Measurements from ENCODE around the gene ZMYM4. TPM values are rescaled to one million over a fixed set of nuclear protein-coding genes. Genes with fewer than 3 reads are reported as not detected.

ZMYM4 gene
- polyA plus RNA-seq, 1 donor from 2014 or later = 28.0 TPM

GRCh38 chr1:35382107-35382506, 113.6 kb downstream of the ZMYM4 start:
- Mint-ChIP-seq H3K27me3 (no peaks in the 10 kb centered on the region), H3K9me3 (no peaks in the 10 kb centered on the region), H3K4me1 (no peaks in the 10 kb centered on the region), H3K27ac (no peak overlapping the region), H3K36me3 (peaks cover 2% of the 10 kb centered on the region), H3K4me3 (no peak overlapping the region)

GRCh38 chr1:35386290-35386689, 117.8 kb downstream of the ZMYM4 start:
- Mint-ChIP-seq H3K27ac (no peak overlapping the region), H3K4me1 (no peaks in the 10 kb centered on the region), H3K9me3 (no peaks in the 10 kb centered on the region), H3K4me3 (no peak overlapping the region), H3K36me3 (peaks cover 4% of the 10 kb centered on the region), H3K27me3 (no peaks in the 10 kb centered on the region)

GRCh38 chr1:35386959-35387358, 118.5 kb downstream of the ZMYM4 start:
- H3K27me3 Mint-ChIP-seq = no peaks in the 10 kb centered on the region
- no peaks in the 10 kb centered on the region for H3K9me3 Mint-ChIP-seq
- H3K27ac Mint-ChIP-seq = no peak overlapping the region
- H3K4me3 Mint-ChIP-seq = no peak overlapping the region
- peaks cover 4% of the 10 kb centered on the region for H3K36me3 Mint-ChIP-seq
- H3K4me1 Mint-ChIP-seq = no peaks in the 10 kb centered on the region

- Mint-ChIP-seq H3K27me3 (no peaks in the 10 kb centered on the region), H3K36me3 (peaks cover 6% of the 10 kb centered on the region), H3K27ac (no peak overlapping the region)
Observed at GRCh38 chr1:35390600-35391494, 122.3 kb downstream of the ZMYM4 start.

GRCh38 chr1:35394386-35394785, 125.9 kb downstream of the ZMYM4 start:
- peaks cover 15% of the 10 kb centered on the region for H3K36me3 Mint-ChIP-seq
- no peaks in the 10 kb centered on the region for H3K27me3 Mint-ChIP-seq
- H3K27ac Mint-ChIP-seq = no peak overlapping the region
- no peaks in the 10 kb centered on the region for H3K9me3 Mint-ChIP-seq
- H3K4me3 Mint-ChIP-seq = no peak overlapping the region
- no peaks in the 10 kb centered on the region for H3K4me1 Mint-ChIP-seq

More at GRCh38 chr1:35390600-35391494, 122.3 kb downstream of the ZMYM4 start:
- H3K4me1 Mint-ChIP-seq = no peaks in the 10 kb centered on the region
- H3K9me3 Mint-ChIP-seq = no peaks in the 10 kb centered on the region
- H3K4me3 Mint-ChIP-seq = no peak overlapping the region

GRCh38 chr1:35398739-35399138, 130.2 kb downstream of the ZMYM4 start:
- no peak overlapping the region for H3K4me3 Mint-ChIP-seq
- H3K9me3 Mint-ChIP-seq = no peaks in the 10 kb centered on the region
- no peak overlapping the region for H3K27ac Mint-ChIP-seq
- H3K27me3 Mint-ChIP-seq = no peaks in the 10 kb centered on the region
- H3K36me3 Mint-ChIP-seq = peaks cover 18% of the 10 kb centered on the region
- no peaks in the 10 kb centered on the region for H3K4me1 Mint-ChIP-seq

GRCh38 chr1:35401049-35401448, 132.5 kb downstream of the ZMYM4 start:
- no peak overlapping the region for H3K4me3 Mint-ChIP-seq
- H3K27ac Mint-ChIP-seq = no peak overlapping the region
- no peaks in the 10 kb centered on the region for H3K9me3 Mint-ChIP-seq
- no peaks in the 10 kb centered on the region for H3K4me1 Mint-ChIP-seq
- no peaks in the 10 kb centered on the region for H3K27me3 Mint-ChIP-seq
- peaks cover 16% of the 10 kb centered on the region for H3K36me3 Mint-ChIP-seq

- no peak overlapping the region for H3K27ac Mint-ChIP-seq
- H3K9me3 Mint-ChIP-seq = peaks cover 0 to 1% (median 0%) of the 10 kb centered on the region in 3 donors
- peaks cover 0 to 1% (median 0%) of the 10 kb centered on the region in 3 donors for H3K4me1 Mint-ChIP-seq
- no peaks in the 10 kb centered on the region for H3K27me3 Mint-ChIP-seq
- peaks cover 16% of the 10 kb centered on the region for H3K36me3 Mint-ChIP-seq
- no peak overlapping the region for H3K4me3 Mint-ChIP-seq
Observed at GRCh38 chr1:35406103-35406502, 137.6 kb downstream of the ZMYM4 start.

GRCh38 chr1:35407743-35408142, 139.2 kb downstream of the ZMYM4 start:
- peaks cover 14% of the 10 kb centered on the region for H3K36me3 Mint-ChIP-seq
- H3K9me3 Mint-ChIP-seq = peaks cover 0 to 1% (median 0%) of the 10 kb centered on the region in 3 donors
- peaks cover 0 to 1% (median 0%) of the 10 kb centered on the region in 3 donors for H3K4me1 Mint-ChIP-seq
- no peaks in the 10 kb centered on the region for H3K27me3 Mint-ChIP-seq
- no peak overlapping the region for H3K27ac Mint-ChIP-seq
- H3K4me3 Mint-ChIP-seq = no peak overlapping the region

GRCh38 chr1:35408925-35409324, 140.4 kb downstream of the ZMYM4 start:
- H3K4me3 Mint-ChIP-seq = no peak overlapping the region
- H3K4me1 Mint-ChIP-seq = peaks cover 0 to 1% (median 0%) of the 10 kb centered on the region in 3 donors
- H3K27ac Mint-ChIP-seq = no peak overlapping the region
- peaks cover 0 to 1% (median 0%) of the 10 kb centered on the region in 3 donors for H3K9me3 Mint-ChIP-seq
- peaks cover 15% of the 10 kb centered on the region for H3K36me3 Mint-ChIP-seq
- no peaks in the 10 kb centered on the region for H3K27me3 Mint-ChIP-seq

- Mint-ChIP-seq H3K9me3 (peaks cover 0 to 5% (median 0%) of the 10 kb centered on the region in 3 donors), H3K36me3 (peaks cover 8% of the 10 kb centered on the region), H3K27me3 (no peaks in the 10 kb centered on the region), H3K4me3 (peak overlapping the region in 1 of 4 donors; percentile 4), H3K4me1 (peaks cover 4 to 9% (median 7%) of the 10 kb centered on the region in 3 donors), H3K27ac (peak overlapping the region in 1 of 3 donors; percentile 47)
Observed at GRCh38 chr1:35426097-35426586, 157.6 kb downstream of the ZMYM4 start.

- peaks cover 0 to 3% (median 0%) of the 10 kb centered on the region in 3 donors for H3K9me3 Mint-ChIP-seq
- peaks cover 16% of the 10 kb centered on the region for H3K36me3 Mint-ChIP-seq
- H3K27me3 Mint-ChIP-seq = no peaks in the 10 kb centered on the region
- no peak overlapping the region for H3K27ac Mint-ChIP-seq
- no peak overlapping the region for H3K4me3 Mint-ChIP-seq
- peaks cover 4 to 9% (median 7%) of the 10 kb centered on the region in 3 donors for H3K4me1 Mint-ChIP-seq
Observed at GRCh38 chr1:35428360-35428759, 159.9 kb downstream of the ZMYM4 start.

GRCh38 chr1:35430762-35431161, 162.3 kb downstream of the ZMYM4 start:
- H3K27ac Mint-ChIP-seq = peak overlapping the region in 2 of 3 donors; percentile 3 to 32
- H3K36me3 Mint-ChIP-seq = peaks cover 14% of the 10 kb centered on the region

GRCh38 chr1:35431173-35431599, 162.7 kb downstream of the ZMYM4 start:
- peaks cover 0 to 2% (median 2%) of the 10 kb centered on the region in 3 donors for H3K4me1 Mint-ChIP-seq
- H3K4me3 Mint-ChIP-seq = no peak overlapping the region
- H3K9me3 Mint-ChIP-seq = peaks cover 0 to 3% (median 0%) of the 10 kb centered on the region in 3 donors
- H3K27ac Mint-ChIP-seq = peak overlapping the region in 2 of 3 donors; percentile 31 to 32
- no peaks in the 10 kb centered on the region for H3K27me3 Mint-ChIP-seq
- H3K36me3 Mint-ChIP-seq = peaks cover 12% of the 10 kb centered on the region

More at GRCh38 chr1:35430762-35431161, 162.3 kb downstream of the ZMYM4 start:
- H3K4me1 Mint-ChIP-seq = peaks cover 4 to 6% (median 5%) of the 10 kb centered on the region in 3 donors
- H3K9me3 Mint-ChIP-seq = peaks cover 0 to 3% (median 0%) of the 10 kb centered on the region in 3 donors
- no peak overlapping the region for H3K4me3 Mint-ChIP-seq
- H3K27me3 Mint-ChIP-seq = no peaks in the 10 kb centered on the region

- Mint-ChIP-seq H3K27ac (peak overlapping the region in 1 of 3 donors; percentile 18), H3K9me3 (peaks cover 0 to 3% (median 0%) of the 10 kb centered on the region in 3 donors), H3K4me3 (no peak overlapping the region), H3K4me1 (peaks cover 0 to 2% (median 0%) of the 10 kb centered on the region in 3 donors), H3K27me3 (no peaks in the 10 kb centered on the region), H3K36me3 (peaks cover 11% of the 10 kb centered on the region)
Observed at GRCh38 chr1:35432231-35432630, 163.7 kb downstream of the ZMYM4 start.

Data from IgD-negative memory B cell (primary cell).